Sigmoid colon (tissue), 7 donors: ENCODE data around the gene ASIP. TPM values are rescaled to one million over a fixed set of nuclear protein-coding genes. Genes with fewer than 3 reads are reported as not detected.

Source experiments
- DNase-seq: peaks from one replicate; pipeline ENCODE4 v3.0.0-alpha.2; 2019
- H3K27ac ChIP-seq, 4 donors: fragments of 200-600 bp; sonication (generic); one replicate each; pipeline ENCODE4 v1.5.1; 2016 to 2019; ENCODE audit warnings: mild to moderate bottlenecking in 1 of 4
- H3K27me3 ChIP-seq, 3 donors: fragments of 200-600 bp; sonication (generic); one replicate each; pipeline ENCODE4 v1.5.1; 2019; ENCODE audit warnings: mild to moderate bottlenecking in 1 of 3
- H3K36me3 ChIP-seq, 4 donors: fragments of 200-600 bp; sonication (generic); one replicate each; pipeline ENCODE4 v1.5.1; 2016 to 2019
- H3K4me1 ChIP-seq, 4 donors: fragments of 200-600 bp; sonication (generic); one replicate each; pipeline ENCODE4 v1.5.1; 2017 to 2019
- H3K4me3 ChIP-seq, 4 donors: fragments of 200-600 bp; sonication (generic); one replicate each; pipeline ENCODE4 v1.5.1; 2017 to 2019; ENCODE audit warnings: mild to moderate bottlenecking in 2 of 4, moderate library complexity in 1 of 4
- H3K9me3 ChIP-seq, 4 donors: fragments of 200-600 bp in 3 of 4; sonication (generic) in 3 of 4; one replicate each; pipeline versions ENCODE4 v1.5.1 to v1.6.1; 2013 to 2019
- EP300 ChIP-seq, 4 donors: sonication (generic); formaldehyde crosslinking; IDR thresholded peaks; one replicate each; pipeline ENCODE4 v1.6.1; 2017; ENCODE audit warnings: antibody characterized with exemption in 4 of 4
- POLR2A ChIP-seq, 2 donors: fragments of 450-650 bp; IDR thresholded peaks; one replicate each; pipeline ENCODE4 v1.6.1; 2016; ENCODE audit warnings: antibody characterized with exemption in 2 of 2, mild to moderate bottlenecking in 2 of 2, moderate library complexity in 2 of 2
- POLR2AphosphoS5 ChIP-seq, 4 donors: sonication (generic); formaldehyde crosslinking; IDR thresholded peaks; one replicate each; pipeline ENCODE4 v1.6.1; 2017; ENCODE audit warnings: antibody characterized with exemption in 4 of 4
- WGBS, 2 donors: extraction: QIAGEN DNeasy Blood & Tissue Kit; methylation state at CpG; one replicate each; pipeline ENCODE4 v1.1.7; 2013; 5-methylcytosine and 5-hydroxymethylcytosine counted together
- intact Hi-C: fragments of 100-400 bp; cut with DNase I; formaldehyde crosslinking; loops from one replicate; pipeline ENCODE4 v1.15.1; 2023
- polyA plus RNA-seq, 3 donors: library from polyadenylated mRNA; stranded (reverse); fragments of 200-250 nt; gene quantifications; one replicate each; pipeline ENCODE4 v1.2.3, GENCODE V29; 2013
- total RNA-seq, 4 donors: library from RNA; depleted of rRNA; stranded (reverse); fragments of >200 nt; gene quantifications; one replicate each; pipeline ENCODE4 v1.1.0, GENCODE V29; 2016
- TF ChIP-seq, protein P1 (sequence below), 4 experiments: fragments of 450-650 bp in 3 of 4; fragments of 200-600 bp in 1 of 4; IDR thresholded peaks; one replicate each; pipeline ENCODE4 v1.5.1; 2016 to 2019; ENCODE audit warnings: antibody characterized with exemption in 4 of 4, mild to moderate bottlenecking in 3 of 4, moderate library complexity in 2 of 4
- donor health status: healthy with polysubstance abuse.
- donor health status: Bipolar disorder and iron deficiency.
- donor health status: healthy.

The ASIP gene, protein sequence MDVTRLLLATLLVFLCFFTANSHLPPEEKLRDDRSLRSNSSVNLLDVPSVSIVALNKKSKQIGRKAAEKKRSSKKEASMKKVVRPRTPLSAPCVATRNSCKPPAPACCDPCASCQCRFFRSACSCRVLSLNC
- total RNA-seq (under 1 TPM in 1 of 4 donors, not detected in 3; 0.99 TPM), polyA plus RNA-seq (under 1 TPM in 1 of 3 donors, not detected in 2; 0.38 TPM)

DNA sequence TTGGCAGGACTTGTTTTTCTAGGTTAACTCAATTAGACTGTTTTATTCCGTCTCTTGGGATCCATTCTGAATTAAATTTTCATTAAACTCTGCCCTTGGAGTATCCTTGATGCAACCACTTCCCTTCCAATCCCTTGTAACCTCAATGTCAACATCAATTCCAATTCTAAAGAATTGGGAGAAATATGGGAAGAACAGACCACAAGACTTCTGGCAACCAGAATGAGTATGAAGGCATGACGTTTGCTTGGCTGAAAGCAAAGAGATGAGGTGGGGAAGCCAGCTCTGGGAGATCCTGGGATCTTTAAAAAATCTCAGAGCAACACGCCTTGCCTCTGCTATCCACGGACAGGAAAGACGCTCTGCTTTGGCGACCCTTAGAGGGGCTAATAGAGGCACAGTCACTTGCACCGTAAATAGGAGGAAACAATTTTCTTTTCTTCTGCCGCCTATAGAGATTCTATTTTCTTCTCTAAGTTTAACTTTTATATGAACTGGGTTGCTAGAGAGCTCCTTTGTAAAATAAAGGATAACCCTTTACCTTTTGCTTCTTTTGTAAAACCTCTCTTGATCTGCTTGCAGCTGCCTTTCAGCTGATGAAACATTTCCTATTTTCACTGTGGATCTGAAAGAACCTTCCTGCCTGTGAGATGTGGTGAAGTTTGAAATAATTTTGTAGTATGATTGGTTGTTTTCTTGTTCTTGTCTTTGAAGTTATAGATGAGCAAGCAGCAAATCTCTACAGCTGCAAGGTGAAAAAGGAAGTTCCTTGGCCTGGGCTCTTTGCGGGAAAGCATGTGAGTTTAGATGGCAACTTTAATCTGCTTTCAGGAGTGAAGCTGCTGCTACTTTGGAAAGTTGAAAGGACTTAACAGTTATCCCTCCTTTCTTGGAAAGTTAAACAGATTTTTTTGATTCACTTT, at the start of gene ASIP:
TSS of gene ASIP (plus strand) at position 731 of the 923 bp plus-strand sequence. CDS start 18,952 bp downstream, outside the sequence.
- Histone ChIP-seq H3K4me1 (no peaks in the 10 kb centered on the region), H3K27me3 (no peaks in the 10 kb centered on the region), H3K9me3 (peaks cover 0 to 3% (median 0%) of the 10 kb centered on the region in 4 donors), H3K36me3 (no peaks in the 10 kb centered on the region), H3K27ac (no peak within 1 kb of the TSS), H3K4me3 (no peak within 1 kb of the TSS)
- intact Hi-C loops: no loop called here
- DNase-seq: no peak
- TF ChIP-seq POLR2AphosphoS5 (IDR thresholded peaks at IDR 0.05) (no peak), POLR2A (IDR thresholded peaks at IDR 0.05) (no peak), EP300 (IDR thresholded peaks at IDR 0.05) (no peak)
- TF ChIP-seq, protein P1, sequence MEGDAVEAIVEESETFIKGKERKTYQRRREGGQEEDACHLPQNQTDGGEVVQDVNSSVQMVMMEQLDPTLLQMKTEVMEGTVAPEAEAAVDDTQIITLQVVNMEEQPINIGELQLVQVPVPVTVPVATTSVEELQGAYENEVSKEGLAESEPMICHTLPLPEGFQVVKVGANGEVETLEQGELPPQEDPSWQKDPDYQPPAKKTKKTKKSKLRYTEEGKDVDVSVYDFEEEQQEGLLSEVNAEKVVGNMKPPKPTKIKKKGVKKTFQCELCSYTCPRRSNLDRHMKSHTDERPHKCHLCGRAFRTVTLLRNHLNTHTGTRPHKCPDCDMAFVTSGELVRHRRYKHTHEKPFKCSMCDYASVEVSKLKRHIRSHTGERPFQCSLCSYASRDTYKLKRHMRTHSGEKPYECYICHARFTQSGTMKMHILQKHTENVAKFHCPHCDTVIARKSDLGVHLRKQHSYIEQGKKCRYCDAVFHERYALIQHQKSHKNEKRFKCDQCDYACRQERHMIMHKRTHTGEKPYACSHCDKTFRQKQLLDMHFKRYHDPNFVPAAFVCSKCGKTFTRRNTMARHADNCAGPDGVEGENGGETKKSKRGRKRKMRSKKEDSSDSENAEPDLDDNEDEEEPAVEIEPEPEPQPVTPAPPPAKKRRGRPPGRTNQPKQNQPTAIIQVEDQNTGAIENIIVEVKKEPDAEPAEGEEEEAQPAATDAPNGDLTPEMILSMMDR (IDR thresholded peaks at IDR 0.05): no peak
- 66 to 86% methylated on average over 9 of the region's 9 CpGs for WGBS, 2 donors

DNA sequence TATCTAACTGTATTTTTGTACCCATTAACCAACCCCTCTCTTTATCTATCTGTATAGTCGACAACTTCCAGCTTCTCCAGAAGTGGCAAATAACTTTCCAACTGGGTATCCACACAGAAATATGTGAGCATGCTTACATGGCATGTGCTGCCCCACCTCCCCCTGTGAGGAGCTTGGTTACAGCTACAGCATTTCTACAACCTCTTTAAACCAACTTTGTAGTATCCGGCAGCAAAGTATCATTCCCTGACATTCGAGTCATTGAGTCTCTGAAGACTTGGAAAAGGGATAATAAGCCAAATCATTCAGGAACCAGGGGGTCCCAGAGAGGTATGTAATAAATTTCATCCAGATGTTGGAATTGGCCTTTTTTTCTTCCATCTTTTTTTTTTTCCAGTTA, 48.2 kb upstream of the ASIP start:
- DNase-seq: no peak
- Histone ChIP-seq H3K27me3 (peaks cover 0 to 9% (median 3%) of the 10 kb centered on the region in 3 donors), H3K4me1 (peaks cover 0 to 3% (median 0%) of the 10 kb centered on the region in 4 donors), H3K36me3 (no peaks in the 10 kb centered on the region), H3K9me3 (no peaks in the 10 kb centered on the region), H3K27ac (no peak overlapping the region), H3K4me3 (no peak overlapping the region)
- intact Hi-C loops: no loop called here
- whole genome bisulfite sequencing, 2 donors: 84% methylated on average over 3 of the region's 3 CpGs
- TF ChIP-seq EP300 (IDR thresholded peaks at IDR 0.05) (no peak), POLR2A (IDR thresholded peaks at IDR 0.05) (no peak), POLR2AphosphoS5 (IDR thresholded peaks at IDR 0.05) (no peak)
- TF ChIP-seq, protein P1 (IDR thresholded peaks at IDR 0.05): no peak

DNA sequence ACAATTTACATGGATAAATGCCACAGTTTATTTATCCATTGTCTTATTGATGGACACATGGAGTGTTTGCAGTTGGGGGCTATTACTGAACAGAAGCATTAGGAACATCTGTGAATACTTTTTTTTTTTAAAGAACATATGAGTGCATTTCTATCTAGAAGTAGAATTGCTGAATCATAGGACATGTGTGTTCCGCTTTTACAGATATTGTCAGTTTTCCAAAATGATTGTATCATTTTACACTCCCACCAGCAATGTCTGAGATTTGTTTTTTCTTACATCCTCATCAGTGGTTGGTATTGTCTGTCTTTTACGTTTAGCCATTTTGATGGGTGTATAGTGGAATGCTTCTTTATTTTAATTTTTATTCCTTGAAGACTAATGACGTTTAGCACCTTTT, 42.0 kb upstream of the ASIP start:
- Histone ChIP-seq H3K27ac (no peak overlapping the region), H3K4me3 (no peak overlapping the region), H3K27me3 (peaks cover 0 to 12% (median 0%) of the 10 kb centered on the region in 3 donors), H3K9me3 (no peaks in the 10 kb centered on the region), H3K36me3 (no peaks in the 10 kb centered on the region), H3K4me1 (no peaks in the 10 kb centered on the region)
- TF ChIP-seq, protein P1 (IDR thresholded peaks at IDR 0.05): no peak
- TF ChIP-seq POLR2AphosphoS5 (IDR thresholded peaks at IDR 0.05) (no peak), POLR2A (IDR thresholded peaks at IDR 0.05) (no peak), EP300 (IDR thresholded peaks at IDR 0.05) (no peak)
- intact Hi-C loops: no loop called here
- no peak for DNase-seq
- 60 to 71% methylated on average over 3 of the region's 3 CpGs for WGBS, 2 donors

- H3K27me3 ChIP-seq: peaks cover 0 to 12% (median 0%) of the 10 kb centered on the region in 3 donors
- no peaks in the 10 kb centered on the region for H3K36me3 ChIP-seq
- intact Hi-C loops: no loop called here
- H3K9me3 ChIP-seq: no peaks in the 10 kb centered on the region
- H3K27ac ChIP-seq: no peak overlapping the region
- TF ChIP-seq EP300 (IDR thresholded peaks at IDR 0.05): no peak
- TF ChIP-seq POLR2AphosphoS5 (IDR thresholded peaks at IDR 0.05): no peak
- TF ChIP-seq, protein P1 (IDR thresholded peaks at IDR 0.05): no peak
- TF ChIP-seq POLR2A (IDR thresholded peaks at IDR 0.05): no peak
- H3K4me1 ChIP-seq: no peaks in the 10 kb centered on the region
- DNase-seq: no peak
- H3K4me3 ChIP-seq: no peak overlapping the region
- WGBS, 2 donors: 53 to 75% methylated on average over 2 of the region's 2 CpGs
These were observed 41.2 kb upstream of the ASIP start for GRCh38 chr20:34200023-34200422.
